Activated naive CD4-positive, alpha-beta T cell treated with anti-CD3 and anti-CD28 coated beads, Interleukin-2, amount 50 U/mL, for 24 hours (primary cell): ENCODE measurements around the gene DPP7.
"Not testable (repeated sequence)": the region's sequence is repeated elsewhere in the genome, so short reads cannot be mapped to it uniquely, and the experiment has no call there.

Experiments
- H3K27ac Mint-ChIP-seq: one replicate; pipeline ENCODE4 v1.8.0; 2021; ENCODE audit warnings: mild to moderate bottlenecking, mixed read lengths
- H3K27me3 Mint-ChIP-seq: one replicate; pipeline ENCODE4 v1.8.0; 2021; ENCODE audit warnings: mixed read lengths
- H3K36me3 Mint-ChIP-seq: one replicate; pipeline ENCODE4 v1.8.0; 2021; ENCODE audit warnings: mixed read lengths
- H3K4me1 Mint-ChIP-seq: one replicate; pipeline ENCODE4 v1.8.0; 2021; ENCODE audit warnings: mixed read lengths
- H3K4me3 Mint-ChIP-seq: one replicate; pipeline ENCODE4 v1.8.0; 2021; ENCODE audit warnings: mild to moderate bottlenecking, mixed read lengths
- H3K9me3 Mint-ChIP-seq: one replicate; pipeline ENCODE4 v1.8.0; 2021; ENCODE audit warnings: mixed read lengths

The DPP7 gene

GRCh38 chr9:137123952-137124462 lies 9.5 kb upstream of the DPP7 start:
- not testable (repeated sequence) for H3K4me3 Mint-ChIP-seq, H3K27ac Mint-ChIP-seq, H3K36me3 Mint-ChIP-seq, H3K9me3 Mint-ChIP-seq, H3K27me3 Mint-ChIP-seq
- peaks cover 38% of the 10 kb centered on the region for H3K4me1 Mint-ChIP-seq

DNA sequence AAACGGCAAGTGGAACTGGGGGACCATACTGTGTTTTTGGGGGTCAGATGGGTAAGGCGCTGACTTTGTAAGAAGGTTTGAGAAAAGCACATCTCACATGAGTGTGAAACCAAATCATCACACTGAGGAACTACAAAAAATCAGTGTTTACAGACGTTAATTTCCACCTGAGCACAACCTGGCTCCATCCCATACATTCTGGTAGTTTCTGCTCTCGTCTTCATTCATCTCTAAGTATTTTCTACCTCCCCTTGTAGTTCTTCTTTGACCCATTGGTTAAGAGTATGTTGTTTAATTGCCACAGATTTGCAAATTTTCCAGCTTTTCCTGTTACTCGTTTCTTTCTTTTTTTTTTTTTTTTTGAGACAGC lies 8.9 kb upstream of the DPP7 start:
- Mint-ChIP-seq H3K36me3 (no peaks in the 10 kb centered on the region), H3K4me1 (peaks cover 37% of the 10 kb centered on the region), H3K4me3 (no peak overlapping the region), H3K9me3 (no peaks in the 10 kb centered on the region), H3K27me3 (no peaks in the 10 kb centered on the region), H3K27ac (no peak overlapping the region)

DNA sequence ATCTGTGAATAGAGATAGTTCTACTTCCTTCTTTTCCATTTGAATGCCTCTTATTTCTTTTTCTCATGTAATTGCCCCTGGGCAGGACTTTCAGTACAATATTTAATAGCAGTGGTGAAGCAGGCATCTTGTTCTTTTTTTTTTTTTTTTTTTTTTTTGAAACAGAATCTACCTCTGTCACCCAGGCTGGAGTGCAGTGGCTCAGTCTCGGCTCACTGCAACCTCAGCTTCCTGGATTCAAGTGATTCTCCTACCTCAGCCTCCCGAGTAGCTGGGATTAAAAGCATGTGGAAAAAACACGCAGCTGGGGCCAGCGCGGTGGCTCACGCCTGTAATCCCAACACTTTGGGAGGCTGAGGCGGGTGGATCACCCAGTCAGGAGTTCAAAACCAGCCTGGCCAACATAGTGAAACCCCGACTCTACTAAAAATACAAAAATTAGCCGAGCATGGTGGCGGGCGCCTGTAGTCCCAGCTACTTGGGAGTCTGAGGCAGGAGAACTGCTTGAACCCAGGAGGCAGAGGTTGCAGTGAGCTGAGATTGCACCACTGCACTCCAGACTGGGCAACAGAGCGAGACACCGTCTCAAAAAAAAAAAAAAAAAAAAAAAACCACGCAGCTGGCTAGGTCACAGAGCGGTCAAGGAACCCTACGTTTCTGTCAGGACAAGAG lies 8.4 kb upstream of the DPP7 start:
- not testable (repeated sequence) for H3K27ac Mint-ChIP-seq, H3K9me3 Mint-ChIP-seq, H3K27me3 Mint-ChIP-seq, H3K36me3 Mint-ChIP-seq, H3K4me3 Mint-ChIP-seq
- H3K4me1 Mint-ChIP-seq: peaks cover 32% of the 10 kb centered on the region

- peaks cover 25% of the 10 kb centered on the region for H3K4me1 Mint-ChIP-seq
- H3K27ac Mint-ChIP-seq, H3K36me3 Mint-ChIP-seq, H3K27me3 Mint-ChIP-seq, H3K9me3 Mint-ChIP-seq, H3K4me3 Mint-ChIP-seq: not testable (repeated sequence)
Measured at GRCh38 chr9:137121927-137122795, 7.6 kb upstream of the DPP7 start.

DNA sequence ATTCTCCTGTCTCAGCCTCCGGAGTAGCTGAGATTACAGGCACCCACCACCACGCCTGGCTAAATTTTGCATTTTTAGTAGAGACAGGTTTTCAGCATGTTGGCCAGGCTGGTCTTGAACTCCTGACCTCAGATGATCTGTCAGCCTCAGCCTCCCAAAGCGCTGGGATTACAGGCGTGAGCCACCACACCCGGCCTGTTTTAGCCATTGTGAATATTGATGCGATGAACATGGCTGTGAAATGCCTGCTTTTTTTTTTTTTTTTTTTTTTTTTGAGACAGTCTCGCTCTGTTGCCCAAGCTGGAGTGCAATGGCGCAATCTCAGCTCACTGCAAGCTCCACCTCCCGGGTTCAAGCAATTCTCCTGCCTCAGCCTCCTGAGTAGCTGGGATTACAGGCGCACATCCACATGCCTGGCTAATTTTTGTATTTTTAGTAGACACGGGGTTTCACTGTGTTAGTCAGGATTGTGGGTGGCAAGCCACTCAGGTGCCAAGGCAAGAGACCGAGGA lies 3.6 kb upstream of the DPP7 start:
- H3K27ac Mint-ChIP-seq, H3K4me3 Mint-ChIP-seq, H3K27me3 Mint-ChIP-seq, H3K36me3 Mint-ChIP-seq, H3K9me3 Mint-ChIP-seq: not testable (repeated sequence)
- H3K4me1 Mint-ChIP-seq: peaks cover 18% of the 10 kb centered on the region

GRCh38 chr9:137117269-137117731 lies 2.8 kb upstream of the DPP7 start:
- Mint-ChIP-seq H3K9me3 (no peaks in the 10 kb centered on the region), H3K4me3 (no peak overlapping the region), H3K4me1 (peaks cover 18% of the 10 kb centered on the region), H3K36me3 (no peaks in the 10 kb centered on the region), H3K27me3 (no peaks in the 10 kb centered on the region), H3K27ac (no peak overlapping the region)

DNA sequence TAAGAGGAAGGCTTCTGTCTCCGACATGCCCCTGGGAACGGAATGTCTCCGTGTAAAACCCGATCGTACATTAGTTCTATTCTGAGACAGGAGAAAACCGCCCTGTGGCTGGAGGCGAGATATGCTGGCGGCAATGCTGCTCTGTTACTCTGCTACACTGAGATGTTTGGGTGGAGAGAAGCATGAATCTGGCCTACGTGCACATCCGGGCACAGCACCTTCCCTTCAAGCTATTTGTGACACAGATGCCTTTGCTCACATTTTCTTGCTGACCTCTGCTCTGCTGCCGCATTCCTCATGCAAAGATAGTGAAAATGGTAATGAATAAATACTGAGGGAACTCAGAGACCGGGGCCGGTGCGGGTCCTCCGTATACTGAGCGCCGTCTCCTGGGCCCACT lies 2.2 kb upstream of the DPP7 start:
- Mint-ChIP-seq H3K27ac (no peak overlapping the region), H3K36me3 (no peaks in the 10 kb centered on the region), H3K4me1 (peaks cover 13% of the 10 kb centered on the region), H3K9me3 (no peaks in the 10 kb centered on the region), H3K4me3 (no peak overlapping the region), H3K27me3 (no peaks in the 10 kb centered on the region)

GRCh38 chr9:137116027-137116507 lies 1.5 kb upstream of the DPP7 start:
- Mint-ChIP-seq H3K36me3 (no peaks in the 10 kb centered on the region), H3K27me3 (no peaks in the 10 kb centered on the region), H3K27ac (no peak overlapping the region), H3K4me3 (peak overlapping the region; percentile 42), H3K4me1 (peaks cover 13% of the 10 kb centered on the region), H3K9me3 (no peaks in the 10 kb centered on the region)

DNA sequence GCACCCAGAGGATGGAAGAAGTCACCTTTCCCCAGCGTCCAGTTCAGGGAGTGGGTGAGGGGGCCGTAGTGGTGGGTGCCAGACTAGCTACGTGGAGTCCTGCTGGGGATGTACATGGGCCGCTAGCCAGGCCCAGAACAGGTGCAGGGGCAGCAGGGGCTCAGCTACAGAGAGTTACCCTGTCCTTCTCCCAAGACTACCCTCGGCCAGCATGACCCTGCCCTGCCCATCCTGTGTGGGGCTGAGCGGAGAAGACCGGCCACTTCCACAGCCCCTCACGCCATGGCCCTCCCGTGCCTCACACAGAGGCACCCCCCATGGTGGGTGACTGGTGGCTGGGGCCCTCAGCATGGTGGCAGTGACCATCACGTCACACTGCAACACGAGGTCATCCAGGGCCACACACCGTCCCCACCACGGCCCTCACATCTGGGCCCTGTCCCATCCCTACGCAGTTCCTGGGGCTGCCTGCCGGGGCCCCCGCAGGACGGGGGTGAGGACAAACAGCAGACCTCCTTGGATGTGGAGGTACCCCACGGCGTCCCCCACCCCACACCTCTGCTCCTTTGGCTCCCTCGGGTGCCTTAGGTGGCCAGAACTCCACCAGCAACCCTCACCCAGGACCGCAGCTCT lies 977 bp upstream of the DPP7 start:
- peak overlapping the region; percentile 42 for H3K4me3 Mint-ChIP-seq
- peaks cover 3% of the 10 kb centered on the region for H3K36me3 Mint-ChIP-seq
- no peaks in the 10 kb centered on the region for H3K27me3 Mint-ChIP-seq
- H3K4me1 Mint-ChIP-seq: peaks cover 13% of the 10 kb centered on the region
- no peak overlapping the region for H3K27ac Mint-ChIP-seq
- no peaks in the 10 kb centered on the region for H3K9me3 Mint-ChIP-seq

DNA sequence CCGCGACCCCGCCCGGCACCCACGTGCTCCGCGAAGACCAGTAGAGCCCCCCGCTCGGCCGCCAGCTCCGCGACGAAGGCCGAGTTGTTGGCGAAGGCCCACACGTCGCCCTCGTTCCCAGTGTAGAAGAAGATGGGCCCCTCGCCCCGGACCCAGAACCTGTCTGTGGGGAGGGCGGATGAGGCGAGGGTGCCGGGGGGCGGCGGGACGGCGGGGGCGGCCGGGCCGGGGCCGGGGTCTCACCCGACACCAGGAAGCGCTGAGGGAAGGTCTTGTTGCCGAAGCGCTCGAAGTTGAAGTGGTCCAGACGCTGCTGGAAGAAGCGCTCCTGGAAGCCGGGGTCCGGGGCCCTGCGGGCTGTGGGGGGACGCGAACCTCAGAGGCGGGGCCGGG lies 317 bp downstream of the DPP7 start:
- peak overlapping the region; percentile 64 for H3K4me3 Mint-ChIP-seq
- no peaks in the 10 kb centered on the region for H3K27me3 Mint-ChIP-seq
- no peaks in the 10 kb centered on the region for H3K9me3 Mint-ChIP-seq
- H3K36me3 Mint-ChIP-seq: peaks cover 3% of the 10 kb centered on the region
- peaks cover 10% of the 10 kb centered on the region for H3K4me1 Mint-ChIP-seq
- H3K27ac Mint-ChIP-seq: no peak overlapping the region

DNA sequence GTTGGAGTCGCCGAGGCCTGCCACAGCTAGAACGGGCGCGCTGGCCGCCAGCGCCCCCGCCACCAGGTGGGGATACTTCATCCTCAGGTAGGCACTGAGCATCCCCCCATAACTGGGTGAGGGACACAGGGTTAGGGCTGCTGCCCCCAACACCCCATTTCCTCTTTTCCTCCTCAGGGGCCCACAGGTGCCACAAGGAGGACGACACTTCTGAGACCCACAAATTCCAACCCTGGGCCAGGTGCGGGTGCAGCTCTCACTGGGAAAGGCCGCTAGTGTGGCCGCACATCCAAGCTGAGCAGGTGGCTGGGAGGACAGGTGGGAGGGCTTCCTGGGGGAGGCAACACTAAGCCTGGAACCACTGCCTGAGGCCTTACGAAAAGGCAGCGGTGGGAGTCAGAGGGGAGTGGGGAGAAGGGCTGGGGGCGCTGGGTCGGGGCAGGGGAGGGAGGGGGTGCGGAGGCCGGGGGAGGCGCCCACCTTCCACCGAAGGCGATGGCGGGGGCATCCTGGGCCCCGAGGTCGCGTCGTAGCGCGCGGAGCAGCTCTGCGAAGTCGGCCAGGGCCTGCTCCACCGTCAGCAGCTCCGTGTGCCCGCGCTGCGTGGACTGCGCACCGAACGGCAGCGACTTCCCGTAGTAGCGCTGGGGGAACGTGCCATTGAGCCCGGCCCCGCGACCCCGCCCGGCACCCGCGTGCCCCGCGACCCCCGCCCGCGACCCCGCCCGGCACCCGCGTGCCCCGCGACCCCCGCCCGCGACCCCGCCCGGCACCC lies 961 bp downstream of the DPP7 start:
- no peaks in the 10 kb centered on the region for H3K27me3 Mint-ChIP-seq
- H3K4me1 Mint-ChIP-seq: peaks cover 5% of the 10 kb centered on the region
- peak overlapping the region; percentile 72 for H3K27ac Mint-ChIP-seq
- peaks cover 3% of the 10 kb centered on the region for H3K36me3 Mint-ChIP-seq
- no peaks in the 10 kb centered on the region for H3K9me3 Mint-ChIP-seq
- H3K4me3 Mint-ChIP-seq: peak overlapping the region; percentile 78

- Mint-ChIP-seq H3K27me3 (no peaks in the 10 kb centered on the region), H3K4me3 (peak overlapping the region; percentile 78), H3K4me1 (peaks cover 5% of the 10 kb centered on the region), H3K9me3 (no peaks in the 10 kb centered on the region), H3K27ac (peak overlapping the region; percentile 68), H3K36me3 (peaks cover 3% of the 10 kb centered on the region)
Measured at GRCh38 chr9:137112564-137113384, 1.8 kb downstream of the DPP7 start.

DNA sequence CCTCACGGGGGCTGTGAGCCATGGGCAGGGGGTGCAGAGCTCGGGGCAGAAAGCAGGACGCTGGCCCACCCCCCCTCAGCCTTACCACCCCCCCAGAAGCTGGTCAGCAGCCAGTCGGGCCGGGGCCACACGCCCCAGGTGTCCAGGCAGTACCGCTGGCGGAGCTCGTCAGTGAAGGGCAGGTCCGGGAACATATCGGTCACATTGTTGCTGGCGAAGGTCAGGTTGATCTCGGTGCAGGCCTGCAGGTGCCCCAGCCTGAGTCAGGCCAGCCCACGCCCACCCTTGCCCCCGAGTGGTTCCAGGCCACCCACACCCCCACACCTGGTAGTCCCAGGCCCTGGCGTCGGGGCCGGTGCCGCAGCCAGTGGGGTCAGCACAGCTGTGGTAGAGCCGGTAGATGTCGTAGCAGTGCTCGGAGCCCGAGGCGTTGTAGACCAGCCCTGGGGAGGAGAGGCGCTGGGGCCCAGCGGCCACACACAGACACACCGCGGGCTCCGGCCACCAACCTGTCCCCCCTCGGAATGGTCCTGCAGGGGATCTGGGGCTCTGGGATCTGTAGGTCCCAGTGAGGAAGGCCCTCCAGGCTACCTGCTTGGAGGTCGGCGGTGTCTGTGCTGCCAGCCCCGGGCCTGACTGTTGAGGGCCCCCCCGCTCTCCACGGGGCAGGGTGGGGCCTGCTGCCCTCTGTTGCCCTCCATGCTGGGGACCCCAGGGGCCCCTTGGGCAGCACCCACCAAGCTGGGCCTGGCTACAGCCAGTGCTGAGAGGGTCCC lies 2.6 kb downstream of the DPP7 start:
- H3K36me3 Mint-ChIP-seq: peaks cover 3% of the 10 kb centered on the region
- H3K9me3 Mint-ChIP-seq: no peaks in the 10 kb centered on the region
- peaks cover 5% of the 10 kb centered on the region for H3K4me1 Mint-ChIP-seq
- H3K27ac Mint-ChIP-seq: no peak overlapping the region
- no peaks in the 10 kb centered on the region for H3K27me3 Mint-ChIP-seq
- H3K4me3 Mint-ChIP-seq: no peak overlapping the region
